Adrenal gland (tissue), 5 donors: Measurements from ENCODE around the gene GPR176.

Experiments
- CTCF ChIP-seq, 6 experiments: fragments of 450-650 bp in 4 of 6; fragments of 200-600 bp in 2 of 6; sonication (generic) in 1 of 6; IDR thresholded peaks; 1 replicate in 5 of 6; 2 replicates in 1 of 6; pipeline versions ENCODE4 v1.5.1 to v1.8.0; 2016 to 2021; ENCODE audit warnings: antibody characterized with exemption in 6 of 6, mild to moderate bottlenecking in 2 of 6, moderate library complexity in 1 of 6
- POLR2A ChIP-seq, 2 donors: fragments of 450-650 bp; IDR thresholded peaks; one replicate each; pipeline ENCODE4 v1.6.1; 2017; ENCODE audit warnings: antibody characterized with exemption in 2 of 2, mild to moderate bottlenecking in 2 of 2, moderate library complexity in 1 of 2
- donor health status: DM: no; HTN: no; CAD: no.

- TF ChIP-seq POLR2A (IDR thresholded peaks at IDR 0.05) (no peak), CTCF (IDR thresholded peaks at IDR 0.05) (no peak)
These were observed 11.9 kb downstream of the GPR176 start for GRCh38 chr15:39908186-39908585.
